ENCODE data around the gene CYB561.
A peak's percentile ranks its signal among the peaks of the same experiment; 100 is the strongest.

CYB561 gene

DNA sequence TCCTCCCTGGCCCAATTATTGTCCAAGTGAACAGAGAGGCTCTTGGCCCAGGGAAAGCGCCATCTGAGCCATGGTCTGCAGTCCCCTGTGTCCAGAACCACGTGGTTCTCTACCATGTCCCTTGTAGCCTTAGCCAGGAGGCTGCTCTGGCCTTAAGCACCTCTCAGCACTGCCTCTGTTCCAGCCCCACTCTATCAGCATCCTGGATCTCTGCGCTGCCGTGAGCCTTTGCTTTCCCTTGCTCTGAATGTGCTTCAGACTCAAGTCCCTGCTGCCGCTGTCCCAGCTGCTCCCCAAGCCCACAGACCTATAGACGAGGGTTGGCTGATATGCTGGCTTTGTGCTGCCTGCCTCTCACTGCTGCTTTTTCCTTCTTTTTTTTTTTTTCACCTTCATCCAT, 33.9 kb downstream of the CYB561 start:
- no peak for DNase-seq (ENCODE audit: low spot score)

DNA sequence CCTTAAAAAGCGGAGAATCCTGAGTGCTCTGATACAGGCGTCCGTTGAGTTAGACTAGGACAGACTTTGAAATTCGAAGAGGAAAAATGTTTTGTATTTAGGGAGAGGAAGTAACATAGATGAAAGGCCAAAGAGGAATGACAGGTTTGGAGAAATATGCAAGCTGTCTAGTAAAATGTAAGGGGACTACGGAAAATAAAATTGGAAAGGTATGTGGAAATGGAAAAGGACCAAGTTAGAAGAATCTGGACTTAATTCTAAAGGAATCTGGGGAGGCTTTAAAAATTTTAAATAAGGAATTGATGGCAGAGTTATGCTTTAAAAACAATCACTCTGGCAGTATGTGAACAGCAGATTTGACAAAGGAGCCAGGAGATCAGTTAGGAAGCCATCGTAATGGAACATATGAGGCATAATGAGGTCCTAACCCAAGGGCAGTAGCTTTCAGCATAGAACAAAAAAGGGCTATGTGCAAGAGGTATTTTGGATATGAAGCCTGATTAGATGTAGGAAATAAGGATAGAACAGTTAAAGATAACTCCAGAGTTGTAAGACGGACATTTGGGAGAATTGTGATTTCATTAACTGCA, 38.3 kb downstream of the CYB561 start:
- DNase-seq (ENCODE audit: low spot score), result no peak

DNA sequence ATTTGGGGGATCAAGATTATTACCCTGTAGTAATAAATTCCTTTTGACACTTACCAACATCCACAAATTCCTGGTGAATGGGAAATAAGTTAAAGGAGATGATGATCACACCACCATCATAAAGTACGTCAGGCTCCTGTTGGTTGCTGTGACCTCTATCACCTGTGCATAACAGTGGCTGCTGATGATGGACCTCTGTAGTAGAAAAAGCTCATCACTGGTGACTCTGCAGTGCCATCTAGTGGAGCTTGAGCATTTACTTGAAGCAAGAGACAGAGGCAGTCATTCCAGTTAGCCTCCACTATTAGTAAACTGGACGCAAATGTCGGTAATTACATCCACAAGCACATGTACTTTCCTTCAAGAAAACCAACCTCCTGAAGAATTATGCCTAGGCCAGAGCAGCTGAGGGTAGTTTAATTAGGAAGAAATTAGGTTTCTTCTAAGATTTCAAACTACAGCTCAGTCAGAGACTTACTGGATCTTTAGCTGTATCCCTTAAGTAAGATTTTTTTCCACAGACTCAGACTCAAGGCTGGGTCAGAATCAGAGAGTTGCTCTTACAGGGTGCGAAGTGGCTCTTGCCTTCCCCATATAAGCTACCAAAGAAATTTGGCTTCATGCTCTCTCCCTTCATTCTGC, 39.3 kb downstream of the CYB561 start:
- DNase-seq (ENCODE audit: low spot score), result peak; percentile 74

DNA sequence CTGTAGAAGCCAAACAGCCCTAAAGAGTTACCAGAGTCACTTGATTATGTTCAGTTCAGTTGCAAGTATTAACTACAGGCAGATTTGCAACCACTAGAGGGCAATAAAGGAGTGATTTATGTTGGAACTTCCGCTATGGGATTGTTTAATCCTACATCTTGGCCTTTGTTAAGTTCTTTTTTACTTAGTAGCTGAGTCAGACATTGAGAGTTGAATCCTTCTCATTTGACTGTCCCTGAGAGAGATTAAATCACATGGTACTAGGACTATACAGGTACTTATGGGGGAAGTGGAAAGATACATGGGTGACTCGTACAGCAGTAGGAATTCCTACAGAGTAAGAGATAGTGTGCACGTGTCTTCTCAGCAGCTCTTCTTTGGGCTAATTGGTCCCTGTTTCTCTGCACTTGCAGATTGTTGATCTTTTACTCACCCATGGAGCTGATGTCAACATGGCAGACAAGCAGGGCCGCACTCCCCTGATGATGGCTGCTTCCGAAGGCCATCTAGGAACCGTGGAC, 40.3 kb downstream of the CYB561 start:
- peak; percentile 28 for DNase-seq (ENCODE audit: low spot score)

DNA sequence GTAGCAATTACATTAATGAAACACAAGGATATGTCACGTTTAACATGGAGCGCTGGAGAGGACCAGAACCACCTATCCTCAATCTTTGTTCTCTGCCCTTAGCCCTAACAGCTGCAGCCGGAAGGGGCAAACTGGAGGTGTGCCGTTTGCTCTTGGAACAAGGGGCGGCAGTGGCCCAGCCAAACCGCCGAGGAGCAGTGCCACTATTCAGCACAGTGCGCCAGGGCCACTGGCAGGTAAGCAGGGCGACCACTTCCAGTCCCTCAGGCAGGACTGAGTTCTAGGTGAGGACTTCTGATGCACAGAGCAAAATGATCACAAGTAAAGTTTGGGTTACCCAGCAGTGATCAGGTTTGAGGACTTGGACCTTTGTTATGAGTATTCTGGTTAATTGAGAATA, 41.1 kb downstream of the CYB561 start:
- no peak for DNase-seq (ENCODE audit: low spot score)

DNA sequence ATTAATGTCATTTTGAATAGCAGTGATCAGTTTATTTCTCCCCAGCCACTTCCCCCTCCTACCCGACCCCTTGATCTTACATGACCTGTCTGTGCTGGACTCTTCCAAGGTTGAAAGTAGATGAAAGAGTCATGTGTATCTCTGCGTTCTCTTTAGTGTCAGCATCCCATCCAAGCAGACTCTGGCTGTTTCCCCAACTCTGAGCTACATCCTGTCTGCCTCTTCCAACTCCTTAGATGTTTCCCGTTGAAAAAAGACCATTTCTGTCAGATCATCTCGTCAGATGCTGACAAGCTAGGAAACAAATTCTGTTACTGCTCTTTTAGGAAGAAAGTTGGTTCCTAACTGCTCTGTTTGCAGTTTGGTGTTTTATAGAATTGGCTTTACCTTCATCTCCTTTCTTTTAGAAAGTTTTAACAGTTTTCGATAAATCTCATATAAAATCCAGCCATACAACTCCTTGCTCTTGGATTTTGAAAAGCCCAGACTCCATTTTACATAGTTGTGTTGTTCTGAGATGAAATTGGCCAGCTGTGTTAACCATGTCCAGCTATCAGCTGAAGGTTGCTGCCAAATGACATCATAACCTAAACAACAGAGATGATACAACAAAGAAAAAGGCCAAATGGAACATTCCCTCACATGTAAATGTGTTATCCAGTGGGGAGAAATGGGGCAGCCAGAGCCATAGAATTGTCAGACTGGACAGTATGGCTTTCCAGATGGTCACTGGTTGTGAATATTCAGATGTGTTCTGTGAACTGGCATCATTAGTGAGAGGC, 43.5 kb downstream of the CYB561 start:
- peak; percentile 61 for DNase-seq (ENCODE audit: low spot score)

DNA sequence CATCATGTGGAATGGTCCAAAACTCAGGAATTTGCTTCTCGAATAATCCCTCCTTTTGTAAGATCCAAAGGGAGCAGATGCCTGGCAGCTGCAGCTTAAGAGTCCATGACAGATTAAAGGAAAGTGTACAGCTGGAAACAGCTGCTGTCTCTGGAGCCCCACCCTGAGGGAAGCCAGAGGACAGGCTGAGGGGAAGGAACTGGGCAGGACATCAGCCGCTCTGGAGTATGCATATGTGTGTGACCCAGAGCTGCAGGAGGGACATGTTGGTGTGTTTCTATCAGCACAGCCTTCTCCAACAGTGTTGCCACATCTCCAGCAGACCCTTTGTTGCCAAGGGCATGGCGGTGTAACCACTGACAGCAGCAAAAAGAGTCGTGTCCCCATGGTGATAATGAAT, 46.2 kb downstream of the CYB561 start:
- DNase-seq (ENCODE audit: low spot score), result peak; percentile 49

DNA sequence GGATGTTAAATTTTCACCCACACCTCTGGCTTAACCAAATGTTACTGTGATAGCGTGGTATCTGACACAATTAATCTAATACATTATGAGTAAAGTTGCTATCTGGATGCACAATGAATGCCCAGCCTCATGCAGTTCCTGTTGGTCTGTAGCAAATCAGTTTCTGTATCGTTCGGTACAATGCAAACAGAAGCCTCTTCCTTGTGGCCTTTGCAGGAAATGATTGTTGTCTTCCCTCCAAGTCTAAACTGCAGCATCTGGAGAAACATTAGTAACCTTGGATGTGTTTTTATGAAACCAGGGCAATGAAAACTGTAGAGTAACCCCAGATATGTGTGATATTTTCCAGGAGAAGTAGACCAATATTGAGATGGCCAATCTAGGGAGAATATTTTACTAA, 46.8 kb downstream of the CYB561 start:
- DNase-seq (ENCODE audit: low spot score), result peak; percentile 22

DNA sequence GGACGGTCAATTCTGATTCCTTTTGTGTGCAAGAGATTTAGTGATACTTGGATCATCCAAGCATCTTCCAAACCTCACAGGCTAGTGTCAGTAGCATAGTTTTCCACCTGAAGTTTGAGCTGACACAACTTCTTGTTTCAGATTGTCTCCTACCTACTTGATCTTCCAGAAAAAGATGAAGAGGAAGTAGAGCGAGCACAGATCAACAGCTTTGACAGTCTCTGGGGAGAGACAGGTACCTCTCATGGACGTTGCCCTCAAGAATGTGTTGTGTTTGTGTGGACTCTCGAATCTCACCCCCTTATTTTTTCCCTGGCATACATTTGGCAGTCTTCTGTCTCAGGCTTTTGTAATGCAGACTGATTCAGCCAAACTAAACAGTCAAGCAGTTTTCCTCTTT, 47.4 kb downstream of the CYB561 start:
- no peak for DNase-seq (ENCODE audit: low spot score)

DNA sequence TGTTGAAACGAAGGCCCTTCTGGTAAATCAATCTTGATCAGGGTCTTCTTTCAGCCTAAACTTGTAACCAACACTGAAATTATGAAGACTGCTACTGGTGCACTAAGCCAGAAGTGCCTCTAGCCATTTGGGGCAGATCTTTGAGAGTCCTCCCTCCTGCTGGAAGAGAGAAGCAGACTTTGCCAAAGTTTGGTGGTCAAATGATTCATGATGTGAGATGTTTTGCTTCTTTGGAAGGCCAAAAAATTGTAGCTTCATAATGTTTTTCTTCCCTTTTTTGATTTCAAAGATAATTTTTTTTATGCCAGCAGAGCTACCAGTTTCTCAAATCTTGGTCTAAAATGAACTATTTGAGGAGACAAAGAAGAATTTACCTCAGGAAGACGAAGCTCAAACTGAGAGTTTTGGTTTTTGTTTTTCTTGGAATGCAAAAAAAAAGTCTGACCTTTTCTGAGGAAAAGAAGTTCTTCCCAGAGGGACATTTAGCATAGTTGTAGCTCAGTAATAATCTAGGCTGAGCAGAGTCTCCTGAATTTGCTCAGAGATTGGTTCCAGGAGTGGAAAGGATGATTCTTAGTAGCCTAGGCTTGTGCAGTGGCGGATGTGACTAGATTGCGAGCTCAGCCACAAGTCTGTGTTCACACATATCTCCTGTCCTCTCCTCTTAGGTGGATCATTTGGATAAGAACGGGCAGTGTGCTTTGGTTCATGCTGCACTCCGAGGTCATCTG, 50.9 kb downstream of the CYB561 start:
- peak; percentile 52 for DNase-seq (ENCODE audit: low spot score)

DNA sequence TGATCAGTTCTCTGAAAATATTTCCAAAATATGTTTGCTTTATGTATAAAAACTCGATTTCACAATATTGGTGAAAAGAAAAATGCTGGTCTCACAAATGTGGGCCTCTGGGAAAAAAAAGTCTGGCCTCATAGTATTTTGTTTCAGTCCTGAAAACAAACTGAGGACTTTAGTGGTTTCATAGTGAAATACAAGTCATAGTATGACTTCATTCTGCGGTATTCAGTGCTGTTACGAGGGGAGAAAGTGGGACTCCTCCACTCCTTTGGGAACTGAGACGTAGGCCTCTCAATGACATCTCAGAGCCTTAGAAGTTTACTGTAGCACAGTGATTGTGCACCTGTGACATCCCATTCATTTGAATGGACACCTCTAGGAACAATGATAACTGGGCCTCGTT, 56.0 kb downstream of the CYB561 start:
- DNase-seq (ENCODE audit: low spot score), result no peak

DNA sequence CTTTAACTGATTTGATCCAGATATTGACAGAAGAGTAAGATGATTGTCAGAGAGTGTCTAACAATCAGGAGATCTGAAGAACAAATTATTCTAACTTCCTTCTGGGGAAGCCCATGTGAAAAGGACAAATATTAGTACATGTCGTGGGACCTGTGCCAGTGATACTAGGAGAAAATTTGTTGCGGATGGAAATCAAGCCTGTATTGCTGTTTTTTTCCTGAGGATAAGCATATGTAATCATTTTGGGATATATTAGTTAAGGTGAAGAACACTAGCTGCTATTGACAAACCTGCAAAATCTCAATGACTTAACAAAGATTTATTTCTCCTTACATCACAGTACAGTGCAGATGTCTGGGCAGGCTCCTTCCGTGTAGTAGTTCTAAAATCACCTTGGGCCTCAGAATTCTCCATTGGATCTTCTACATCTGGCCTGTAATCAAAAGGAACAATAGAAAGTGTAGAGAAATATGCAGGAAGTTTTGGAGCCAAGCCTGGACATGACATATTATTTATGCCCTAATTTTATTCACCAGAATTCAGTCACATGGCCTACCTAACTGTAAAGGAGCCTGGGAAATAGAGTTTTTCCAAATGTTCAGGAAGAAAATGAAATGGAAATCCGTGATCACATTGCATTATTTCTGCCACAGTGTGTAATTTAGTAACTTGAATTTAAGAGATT, 58.3 kb downstream of the CYB561 start:
- DNase-seq (ENCODE audit: low spot score), result no peak

DNA sequence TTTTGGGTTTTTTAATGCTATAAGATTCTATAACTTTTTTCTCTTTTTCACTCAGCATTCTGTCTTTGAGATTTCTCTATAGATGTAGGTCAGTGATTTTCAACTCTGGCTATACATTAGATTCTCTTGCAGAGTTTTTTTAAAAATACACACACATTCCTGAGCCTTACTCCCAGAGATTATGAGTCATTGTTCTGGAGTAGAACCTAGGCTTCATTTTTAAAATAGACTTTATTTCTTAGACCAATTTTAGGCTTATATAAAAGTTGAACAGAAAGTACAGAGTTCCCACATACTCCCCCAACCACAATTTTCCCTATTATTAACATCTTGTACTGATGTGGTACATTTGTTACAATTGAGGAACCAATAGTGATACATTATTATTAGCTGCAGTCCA, 63.3 kb downstream of the CYB561 start:
- DNase-seq (ENCODE audit: low spot score), result no peak

Measured in AG08396 (cell line).